Measurements from ENCODE around the gene USP15.

- TF ChIP-seq CTCF (IDR thresholded peaks at IDR 0.05), result no peak
- no peak for TF ChIP-seq POLR2A (IDR thresholded peaks at IDR 0.05)
- TF ChIP-seq POLR2AphosphoS5 (IDR thresholded peaks at IDR 0.05), result no peak
Measured at GRCh38 chr12:62396750-62397149, 136.5 kb downstream of the USP15 start.

Data from stomach (tissue), 4 donors.